Measurements from ENCODE around the gene ETS1.

DNA sequence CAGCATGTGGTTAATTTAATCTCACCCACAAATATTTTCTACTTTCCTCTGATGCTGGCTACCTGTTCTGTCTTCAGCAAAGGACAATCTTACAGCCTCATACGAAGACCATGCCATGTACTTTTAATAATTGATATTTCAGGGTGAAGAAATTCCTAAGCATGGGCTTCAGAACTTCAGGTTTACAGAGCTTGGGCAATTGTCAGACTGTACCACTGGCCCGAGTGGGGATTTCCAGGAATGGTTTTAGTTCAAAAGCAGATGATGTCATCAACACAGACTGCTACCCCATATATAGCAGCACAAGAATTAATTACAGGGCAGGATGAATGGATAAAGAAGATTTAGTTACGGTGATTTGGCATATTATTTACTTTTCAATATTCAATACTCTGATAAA lies 171.8 kb downstream of the ETS1 start:
- TF ChIP-seq SIN3A (IDR thresholded peaks at IDR 0.05; ENCODE audit: borderline replicate concordance, insufficient read depth, low read length) (no peak), TAF1 (IDR thresholded peaks at IDR 0.05; ENCODE audit: borderline replicate concordance, insufficient read depth, low read length) (no peak), POLR2AphosphoS5 (IDR thresholded peaks at IDR 0.05; ENCODE audit: low read depth, low read length) (no peak), FOXP2 (optimal IDR thresholded peaks at IDR 0.05; ENCODE audit: borderline replicate concordance, extremely low read depth, extremely low read length, insufficient read depth) (no peak)
- TF ChIP-seq, protein P1, sequence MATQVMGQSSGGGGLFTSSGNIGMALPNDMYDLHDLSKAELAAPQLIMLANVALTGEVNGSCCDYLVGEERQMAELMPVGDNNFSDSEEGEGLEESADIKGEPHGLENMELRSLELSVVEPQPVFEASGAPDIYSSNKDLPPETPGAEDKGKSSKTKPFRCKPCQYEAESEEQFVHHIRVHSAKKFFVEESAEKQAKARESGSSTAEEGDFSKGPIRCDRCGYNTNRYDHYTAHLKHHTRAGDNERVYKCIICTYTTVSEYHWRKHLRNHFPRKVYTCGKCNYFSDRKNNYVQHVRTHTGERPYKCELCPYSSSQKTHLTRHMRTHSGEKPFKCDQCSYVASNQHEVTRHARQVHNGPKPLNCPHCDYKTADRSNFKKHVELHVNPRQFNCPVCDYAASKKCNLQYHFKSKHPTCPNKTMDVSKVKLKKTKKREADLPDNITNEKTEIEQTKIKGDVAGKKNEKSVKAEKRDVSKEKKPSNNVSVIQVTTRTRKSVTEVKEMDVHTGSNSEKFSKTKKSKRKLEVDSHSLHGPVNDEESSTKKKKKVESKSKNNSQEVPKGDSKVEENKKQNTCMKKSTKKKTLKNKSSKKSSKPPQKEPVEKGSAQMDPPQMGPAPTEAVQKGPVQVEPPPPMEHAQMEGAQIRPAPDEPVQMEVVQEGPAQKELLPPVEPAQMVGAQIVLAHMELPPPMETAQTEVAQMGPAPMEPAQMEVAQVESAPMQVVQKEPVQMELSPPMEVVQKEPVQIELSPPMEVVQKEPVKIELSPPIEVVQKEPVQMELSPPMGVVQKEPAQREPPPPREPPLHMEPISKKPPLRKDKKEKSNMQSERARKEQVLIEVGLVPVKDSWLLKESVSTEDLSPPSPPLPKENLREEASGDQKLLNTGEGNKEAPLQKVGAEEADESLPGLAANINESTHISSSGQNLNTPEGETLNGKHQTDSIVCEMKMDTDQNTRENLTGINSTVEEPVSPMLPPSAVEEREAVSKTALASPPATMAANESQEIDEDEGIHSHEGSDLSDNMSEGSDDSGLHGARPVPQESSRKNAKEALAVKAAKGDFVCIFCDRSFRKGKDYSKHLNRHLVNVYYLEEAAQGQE (IDR thresholded peaks at IDR 0.05; ENCODE audit: insufficient read depth in 1 of 2, low read depth in 2 of 2, low read length in 2 of 2) = no peak
